Rectal smooth muscle tissue (tissue), 1 donor: Measurements from ENCODE around the gene ZSWIM6.
"Not testable (repeated sequence)": the region's sequence is repeated elsewhere in the genome, so short reads cannot be mapped to it uniquely, and the experiment has no call there.

Experiments
- H3K27ac ChIP-seq: one replicate; pipeline ENCODE4 v1.7.0; 2013; ENCODE audit warnings: low read depth, low read length, inconsistent platforms
- H3K27me3 ChIP-seq: one replicate; pipeline ENCODE4 v1.7.0; 2013; ENCODE audit warnings: low read length; ENCODE audit not compliant: control insufficient read depth, insufficient read depth
- H3K36me3 ChIP-seq: one replicate; pipeline ENCODE4 v1.7.0; 2013; ENCODE audit warnings: low read length; ENCODE audit not compliant: control insufficient read depth, insufficient read depth
- H3K4me1 ChIP-seq: one replicate; pipeline ENCODE4 v1.7.0; 2013; ENCODE audit warnings: low read length; ENCODE audit not compliant: control insufficient read depth, insufficient read depth
- H3K4me3 ChIP-seq: one replicate; pipeline ENCODE4 v1.7.0; 2013; ENCODE audit warnings: low read length
- H3K9ac ChIP-seq: one replicate; pipeline ENCODE4 v1.7.0; 2013; ENCODE audit warnings: low read length

ZSWIM6 gene

DNA sequence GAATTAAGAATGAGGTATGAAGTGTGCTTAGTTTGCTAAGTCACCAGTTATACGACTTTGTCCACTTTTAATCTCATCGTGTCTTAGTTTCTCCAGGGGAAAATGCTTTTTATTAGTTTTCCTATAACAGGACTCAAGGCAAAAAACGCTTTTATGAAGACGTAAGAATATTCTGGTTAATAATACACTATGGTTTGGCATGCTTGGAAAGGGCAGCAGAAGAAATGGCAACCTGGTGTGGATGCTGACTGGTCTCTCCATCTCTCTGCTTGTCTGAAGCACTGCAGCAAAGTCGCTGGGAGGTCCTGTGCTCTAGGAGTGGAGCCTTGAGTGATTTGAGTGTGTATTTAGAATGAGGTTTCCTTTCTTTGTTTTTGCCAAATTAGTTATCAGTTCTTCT lies 78.8 kb downstream of the ZSWIM6 start:
- Histone ChIP-seq H3K4me1 (peaks cover 11% of the 10 kb centered on the region), H3K4me3 (no peak overlapping the region), H3K9ac (no peak overlapping the region), H3K27ac (no peak overlapping the region), H3K27me3 (no peaks in the 10 kb centered on the region), H3K36me3 (no peaks in the 10 kb centered on the region)

DNA sequence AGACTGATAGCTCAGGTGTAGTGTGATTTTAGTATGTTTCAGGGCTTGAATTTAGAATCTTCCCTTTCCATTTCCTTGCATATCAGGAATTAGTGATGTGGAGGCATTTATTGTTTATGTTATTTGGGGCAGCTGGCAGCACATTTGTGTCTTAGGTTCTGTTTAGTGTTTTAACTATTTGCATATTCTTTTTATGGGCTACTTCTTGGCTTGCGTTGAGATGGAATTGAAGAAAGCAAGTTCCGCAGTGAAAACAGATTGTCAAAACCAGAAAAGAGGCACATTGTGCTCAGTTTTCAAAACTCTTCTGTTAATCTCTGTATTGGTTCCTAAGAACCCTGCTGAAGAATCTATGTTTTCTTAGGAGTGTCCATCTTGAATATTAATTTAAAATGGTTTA lies 80.3 kb downstream of the ZSWIM6 start:
- H3K36me3 ChIP-seq, result no peaks in the 10 kb centered on the region
- no peak overlapping the region for H3K9ac ChIP-seq
- H3K27me3 ChIP-seq, result no peaks in the 10 kb centered on the region
- H3K27ac ChIP-seq, result no peak overlapping the region
- peaks cover 11% of the 10 kb centered on the region for H3K4me1 ChIP-seq
- no peak overlapping the region for H3K4me3 ChIP-seq

- not testable (repeated sequence) for H3K9ac ChIP-seq, H3K4me1 ChIP-seq, H3K36me3 ChIP-seq, H3K27me3 ChIP-seq, H3K27ac ChIP-seq, H3K4me3 ChIP-seq
These were observed 81.1 kb downstream of the ZSWIM6 start for GRCh38 chr5:61413205-61413604.

DNA sequence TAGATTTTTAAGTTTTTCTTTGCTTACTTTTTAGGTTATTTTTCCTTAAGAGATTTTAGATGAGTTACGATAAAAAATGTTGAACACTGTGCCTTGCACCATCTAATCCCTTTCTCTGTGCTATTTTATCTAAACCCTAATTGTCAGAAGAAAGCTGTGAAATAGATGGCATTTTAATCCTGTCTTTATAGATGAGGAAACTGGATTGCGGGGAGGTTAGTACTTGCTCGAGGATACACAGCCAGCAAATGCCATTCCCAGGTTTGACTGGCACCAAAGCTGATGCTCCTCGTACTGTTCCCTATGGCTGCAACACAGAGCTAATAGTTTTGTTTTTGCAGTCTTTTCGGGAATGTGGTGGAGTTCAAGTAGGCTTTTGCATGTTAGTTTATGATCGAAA lies 82.7 kb downstream of the ZSWIM6 start:
- Histone ChIP-seq H3K27me3 (no peaks in the 10 kb centered on the region), H3K36me3 (no peaks in the 10 kb centered on the region), H3K9ac (no peak overlapping the region), H3K27ac (no peak overlapping the region), H3K4me1 (no peaks in the 10 kb centered on the region), H3K4me3 (no peak overlapping the region)

DNA sequence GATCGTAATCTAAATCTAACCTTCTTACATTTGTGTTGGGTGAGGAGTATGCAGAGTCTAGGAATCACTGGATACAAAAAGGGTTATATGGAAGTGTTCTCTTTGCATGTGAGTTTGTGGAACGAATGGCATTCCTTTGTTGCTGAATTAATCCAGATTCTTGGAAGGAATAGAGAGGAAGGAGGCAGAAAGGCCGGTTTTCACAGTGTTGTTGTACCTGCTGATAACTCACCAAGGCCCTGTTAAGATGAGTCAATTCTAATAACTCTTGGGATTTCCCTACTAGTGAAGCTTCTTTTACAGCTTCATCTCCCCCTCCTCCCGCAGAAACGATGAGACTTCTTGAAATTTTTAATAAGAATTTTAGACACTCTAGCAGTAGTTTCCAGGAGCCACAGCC lies 84.0 kb downstream of the ZSWIM6 start:
- H3K36me3 ChIP-seq, result no peaks in the 10 kb centered on the region
- no peaks in the 10 kb centered on the region for H3K27me3 ChIP-seq
- H3K4me1 ChIP-seq, result no peaks in the 10 kb centered on the region
- no peak overlapping the region for H3K4me3 ChIP-seq
- H3K27ac ChIP-seq, result no peak overlapping the region
- no peak overlapping the region for H3K9ac ChIP-seq

GRCh38 chr5:61416420-61416819 lies 84.4 kb downstream of the ZSWIM6 start:
- Histone ChIP-seq H3K27me3 (no peaks in the 10 kb centered on the region), H3K4me1 (no peaks in the 10 kb centered on the region), H3K4me3 (no peak overlapping the region), H3K27ac (no peak overlapping the region), H3K36me3 (no peaks in the 10 kb centered on the region), H3K9ac (no peak overlapping the region)

DNA sequence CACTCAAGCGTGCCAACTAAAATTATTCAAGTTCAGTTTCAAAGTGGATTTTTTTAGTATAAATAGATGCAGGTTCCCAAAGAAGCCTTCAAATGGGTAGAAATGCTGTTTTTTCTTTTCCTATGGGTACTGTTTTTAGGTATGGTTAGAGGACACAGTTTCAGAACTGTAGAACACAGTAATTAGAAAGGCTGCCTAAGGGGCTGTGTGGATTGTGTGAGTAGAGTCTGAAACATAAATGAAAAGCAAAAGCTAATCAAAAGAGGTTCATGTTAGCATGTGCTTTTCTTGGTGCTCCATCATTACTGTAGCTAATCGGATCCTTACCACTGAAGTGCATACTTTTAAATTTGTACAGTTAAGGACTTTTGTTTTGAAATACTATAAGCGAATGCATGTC lies 85.3 kb downstream of the ZSWIM6 start:
- no peak overlapping the region for H3K27ac ChIP-seq
- no peak overlapping the region for H3K9ac ChIP-seq

DNA sequence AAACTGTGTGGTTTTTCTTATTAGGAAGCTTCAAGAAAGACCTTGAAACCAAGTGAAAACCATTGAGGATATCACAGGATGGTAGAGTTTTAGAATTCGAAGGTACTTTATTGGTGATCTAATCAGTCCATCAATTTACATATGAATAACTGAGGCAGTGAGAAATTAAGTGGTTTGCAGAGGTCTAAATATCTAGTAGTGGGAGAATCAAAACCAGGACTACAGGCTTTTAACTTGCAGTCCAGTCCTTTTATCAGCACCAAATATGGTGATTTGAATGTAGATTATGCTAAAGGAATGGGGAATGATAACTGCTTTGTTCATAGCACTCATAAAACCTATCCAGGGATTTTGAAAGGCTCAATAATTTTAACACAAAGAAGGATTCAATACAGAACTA lies 85.8 kb downstream of the ZSWIM6 start:
- Histone ChIP-seq H3K4me1 (no peaks in the 10 kb centered on the region), H3K36me3 (no peaks in the 10 kb centered on the region), H3K9ac (no peak overlapping the region), H3K27me3 (no peaks in the 10 kb centered on the region), H3K27ac (no peak overlapping the region), H3K4me3 (no peak overlapping the region)

More for the DNA sequence above, 85.3 kb downstream of the ZSWIM6 start:
- Histone ChIP-seq H3K36me3 (no peaks in the 10 kb centered on the region), H3K4me3 (no peak overlapping the region), H3K4me1 (no peaks in the 10 kb centered on the region), H3K27me3 (no peaks in the 10 kb centered on the region)

- Histone ChIP-seq H3K4me3 (no peak overlapping the region), H3K27ac (no peak overlapping the region), H3K4me1 (peaks cover 9% of the 10 kb centered on the region), H3K36me3 (no peaks in the 10 kb centered on the region), H3K27me3 (no peaks in the 10 kb centered on the region), H3K9ac (no peak overlapping the region)
These were observed 87.0 kb downstream of the ZSWIM6 start for GRCh38 chr5:61419106-61419505.

GRCh38 chr5:61420016-61420415 lies 88.0 kb downstream of the ZSWIM6 start:
- no peaks in the 10 kb centered on the region for H3K36me3 ChIP-seq

DNA sequence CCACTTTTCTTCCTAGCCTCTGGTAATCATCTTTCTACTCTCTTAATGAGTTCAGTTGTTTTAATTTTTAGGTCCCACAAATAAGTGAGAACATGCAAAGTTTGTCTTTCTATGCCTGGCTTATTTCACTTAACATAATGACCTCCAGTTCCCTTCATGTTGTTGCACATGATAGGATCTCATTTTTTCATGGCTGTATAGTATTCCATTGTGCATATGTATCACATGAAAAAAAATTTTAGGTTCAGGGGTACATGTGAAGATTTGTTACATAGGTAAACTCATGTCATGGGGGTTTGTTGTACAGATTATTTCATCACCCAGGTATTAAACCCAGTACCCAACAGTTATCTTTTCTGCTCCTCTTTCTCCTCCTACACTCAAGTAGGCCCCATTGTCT lies 89.2 kb downstream of the ZSWIM6 start:
- H3K27me3 ChIP-seq, H3K4me3 ChIP-seq, H3K36me3 ChIP-seq, H3K9ac ChIP-seq, H3K27ac ChIP-seq: not testable (repeated sequence)
- H3K4me1 ChIP-seq, result peaks cover 21% of the 10 kb centered on the region

More at GRCh38 chr5:61420016-61420415, 88.0 kb downstream of the ZSWIM6 start:
- no peak overlapping the region for H3K4me3 ChIP-seq
- H3K27ac ChIP-seq, result no peak overlapping the region
- no peaks in the 10 kb centered on the region for H3K27me3 ChIP-seq
- H3K9ac ChIP-seq, result no peak overlapping the region
- H3K4me1 ChIP-seq, result peaks cover 15% of the 10 kb centered on the region

DNA sequence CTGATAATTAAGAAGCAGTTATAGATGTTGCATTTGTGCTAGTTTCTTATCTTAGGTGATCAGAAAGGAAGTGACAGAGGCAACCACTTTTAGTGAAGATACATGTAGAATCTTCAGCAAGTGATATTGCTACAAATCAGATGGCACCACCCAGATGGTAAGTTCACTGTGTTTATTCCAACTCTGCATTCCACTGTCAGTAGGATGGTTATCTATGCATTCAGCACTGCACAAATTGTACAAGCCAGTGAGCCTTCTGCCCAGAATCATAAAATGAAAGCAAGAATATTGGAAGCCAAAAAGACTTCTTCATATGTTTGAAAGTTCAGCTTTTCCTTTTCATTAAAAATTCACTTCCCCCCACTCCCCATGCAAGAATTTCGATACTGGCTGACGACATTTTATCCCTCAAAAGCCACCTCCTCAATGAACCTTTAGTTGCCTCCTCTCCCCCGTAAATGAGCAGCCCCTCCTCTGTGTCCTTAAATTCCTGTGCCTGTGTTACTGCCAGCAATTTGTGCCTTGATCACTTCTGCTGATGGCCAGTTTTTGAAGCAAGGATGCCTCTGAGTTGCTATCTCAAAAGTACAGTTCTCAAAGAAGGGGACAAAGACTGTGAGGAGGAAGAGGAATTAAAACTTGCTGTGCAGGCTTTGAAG lies 91.6 kb downstream of the ZSWIM6 start:
- no peak overlapping the region for H3K9ac ChIP-seq
- peak overlapping the region; percentile 61 for H3K27ac ChIP-seq
- H3K4me1 ChIP-seq, result peaks cover 21% of the 10 kb centered on the region
- H3K4me3 ChIP-seq, result no peak overlapping the region
- no peaks in the 10 kb centered on the region for H3K36me3 ChIP-seq
- no peaks in the 10 kb centered on the region for H3K27me3 ChIP-seq

DNA sequence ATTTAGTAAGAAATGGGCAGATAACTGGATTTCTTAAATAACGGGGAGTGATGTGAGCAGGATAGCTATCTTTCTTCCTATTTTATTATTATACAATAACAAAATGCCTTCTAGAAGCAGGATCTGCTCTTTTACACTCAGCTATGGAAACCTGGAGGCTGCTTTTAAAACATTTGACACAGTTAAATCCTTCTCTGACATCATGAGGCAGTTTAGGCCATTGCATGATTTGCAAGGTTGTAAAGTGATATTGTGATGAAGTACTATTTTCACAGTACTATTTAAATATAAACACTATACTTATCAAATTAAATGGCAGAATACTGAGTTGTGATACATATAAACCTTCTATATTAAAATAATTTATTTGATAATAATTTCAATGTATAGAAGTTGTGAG lies 93.9 kb downstream of the ZSWIM6 start:
- no peak overlapping the region for H3K9ac ChIP-seq
- H3K36me3 ChIP-seq, result no peaks in the 10 kb centered on the region
- no peak overlapping the region for H3K4me3 ChIP-seq
- H3K27ac ChIP-seq, result no peak overlapping the region
- no peaks in the 10 kb centered on the region for H3K27me3 ChIP-seq
- peaks cover 21% of the 10 kb centered on the region for H3K4me1 ChIP-seq
